Measurements from ENCODE around the gene OR11H7.
"Not testable (repeated sequence)": the region's sequence is repeated elsewhere in the genome, so short reads cannot be mapped to it uniquely, and the experiment has no call there.

- not testable (repeated sequence) for TF ChIP-seq CTCF (IDR thresholded peaks at IDR 0.05); POLR2A (IDR thresholded peaks at IDR 0.05; ENCODE audit: low read depth)
Observed at GRCh38 chr14:20264361-20264760, 35.6 kb downstream of the OR11H7 start.
